Memory B cell (primary cell): ENCODE results near the gene TLK2.
A peak's percentile ranks its signal among the peaks of the same experiment; 100 is the strongest.
"Not testable (repeated sequence)": the region's sequence is repeated elsewhere in the genome, so short reads cannot be mapped to it uniquely, and the experiment has no call there.

Experiments
- ATAC-seq: fragments of 150-1000 bp; cut with Tn5 transposase; 2 replicates; pipeline ENCODE4 v1.10.0; 2021; ENCODE audit warnings: low read depth, mild to moderate bottlenecking, moderate library complexity
- DNase-seq, 2 donors: peaks; one replicate each; pipeline ENCODE4 v3.0.0; 2022; ENCODE audit warnings: low spot score in 2 of 2
- H3K27ac Mint-ChIP-seq: one replicate; pipeline ENCODE4 v1.8.0; 2022; ENCODE audit warnings: mild to moderate bottlenecking, moderate library complexity, mixed read lengths
- H3K27me3 Mint-ChIP-seq: one replicate; pipeline ENCODE4 v1.8.0; 2022; ENCODE audit warnings: mixed read lengths
- H3K36me3 Mint-ChIP-seq: one replicate; pipeline ENCODE4 v1.8.0; 2022; ENCODE audit warnings: mild to moderate bottlenecking, mixed read lengths
- H3K4me1 Mint-ChIP-seq: one replicate; pipeline ENCODE4 v1.8.0; 2022; ENCODE audit warnings: mixed read lengths
- H3K4me3 Mint-ChIP-seq: one replicate; pipeline ENCODE4 v1.8.0; 2022; ENCODE audit warnings: mild to moderate bottlenecking, moderate library complexity, mixed read lengths
- H3K9me3 Mint-ChIP-seq: one replicate; pipeline ENCODE4 v1.8.0; 2022; ENCODE audit warnings: mixed read lengths

TLK2 gene

DNA sequence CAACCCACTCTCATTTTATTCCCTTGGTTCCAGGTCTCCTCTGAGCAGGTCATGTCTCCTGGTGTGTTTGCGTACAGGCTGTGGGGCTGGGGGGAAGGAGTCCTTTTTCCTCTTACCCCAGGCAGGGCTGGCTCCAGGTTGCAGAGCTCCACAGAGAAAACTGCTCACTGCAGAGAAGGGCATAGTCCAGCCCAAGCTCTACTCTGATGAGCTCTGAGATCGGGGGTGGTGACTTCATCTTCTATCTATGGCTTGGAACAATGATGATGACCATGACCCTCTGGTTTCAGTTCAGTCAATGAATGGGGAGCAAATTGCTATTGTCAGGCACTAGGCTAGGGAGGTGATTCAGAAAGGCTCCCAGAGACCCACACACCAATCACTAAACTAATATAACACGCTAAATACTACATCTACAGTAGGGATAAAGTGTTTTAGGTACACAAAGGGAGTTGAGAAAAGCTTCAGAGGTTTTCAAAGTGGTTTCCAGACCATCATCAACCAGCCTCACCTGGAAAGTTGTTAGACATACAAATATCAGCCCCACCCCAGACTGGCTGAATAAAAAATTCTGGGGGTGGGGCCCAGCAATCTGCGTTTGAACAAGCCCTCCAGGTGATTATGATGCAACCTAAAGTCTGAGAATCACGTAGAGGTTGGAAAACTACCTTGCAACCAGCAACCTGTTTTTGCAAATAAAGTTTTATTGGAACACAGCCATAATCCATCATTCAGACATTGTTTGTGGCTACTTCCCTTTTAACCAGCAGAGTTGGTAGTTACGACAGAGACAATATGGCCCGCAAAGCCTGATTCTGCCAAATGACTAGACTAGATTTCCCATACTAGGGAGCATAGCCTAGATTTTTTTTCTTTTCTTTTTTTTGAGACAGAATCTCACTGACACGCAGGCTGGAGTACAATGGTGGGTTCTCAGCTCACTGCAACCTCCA, 5.3 kb upstream of the TLK2 start:
- H3K9me3 Mint-ChIP-seq, H3K27me3 Mint-ChIP-seq, H3K36me3 Mint-ChIP-seq, H3K4me3 Mint-ChIP-seq, DNase-seq, ATAC-seq: not testable (repeated sequence)
- peak overlapping the region; percentile 53 for H3K27ac Mint-ChIP-seq
- H3K4me1 Mint-ChIP-seq: peaks cover 15% of the 10 kb centered on the region

DNA sequence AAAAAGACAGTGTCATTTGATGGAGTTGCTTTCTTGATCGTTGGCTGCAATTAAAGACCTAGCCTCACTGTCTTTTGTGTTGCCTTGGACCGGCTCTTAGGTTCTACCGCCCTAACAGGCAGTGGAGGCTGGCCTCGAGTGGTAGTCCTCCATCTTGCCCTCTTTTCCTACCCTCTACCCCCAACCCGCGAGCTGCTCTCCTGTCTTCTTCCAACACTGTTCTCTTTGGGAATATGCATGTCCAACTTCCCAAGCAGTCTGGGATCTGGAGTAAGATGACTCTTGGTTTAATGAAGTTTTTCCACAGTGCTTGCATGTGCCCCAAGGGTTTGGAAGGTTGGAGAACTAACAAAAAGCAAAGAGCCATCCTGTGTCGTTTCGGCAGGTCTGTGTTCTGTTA, 1.5 kb upstream of the TLK2 start:
- peaks cover 18% of the 10 kb centered on the region for H3K4me1 Mint-ChIP-seq
- not testable (repeated sequence) for H3K27me3 Mint-ChIP-seq, H3K9me3 Mint-ChIP-seq, ATAC-seq, H3K36me3 Mint-ChIP-seq, DNase-seq
- peak overlapping the region; percentile 70 for H3K4me3 Mint-ChIP-seq
- H3K27ac Mint-ChIP-seq: peak overlapping the region; percentile 86

DNA sequence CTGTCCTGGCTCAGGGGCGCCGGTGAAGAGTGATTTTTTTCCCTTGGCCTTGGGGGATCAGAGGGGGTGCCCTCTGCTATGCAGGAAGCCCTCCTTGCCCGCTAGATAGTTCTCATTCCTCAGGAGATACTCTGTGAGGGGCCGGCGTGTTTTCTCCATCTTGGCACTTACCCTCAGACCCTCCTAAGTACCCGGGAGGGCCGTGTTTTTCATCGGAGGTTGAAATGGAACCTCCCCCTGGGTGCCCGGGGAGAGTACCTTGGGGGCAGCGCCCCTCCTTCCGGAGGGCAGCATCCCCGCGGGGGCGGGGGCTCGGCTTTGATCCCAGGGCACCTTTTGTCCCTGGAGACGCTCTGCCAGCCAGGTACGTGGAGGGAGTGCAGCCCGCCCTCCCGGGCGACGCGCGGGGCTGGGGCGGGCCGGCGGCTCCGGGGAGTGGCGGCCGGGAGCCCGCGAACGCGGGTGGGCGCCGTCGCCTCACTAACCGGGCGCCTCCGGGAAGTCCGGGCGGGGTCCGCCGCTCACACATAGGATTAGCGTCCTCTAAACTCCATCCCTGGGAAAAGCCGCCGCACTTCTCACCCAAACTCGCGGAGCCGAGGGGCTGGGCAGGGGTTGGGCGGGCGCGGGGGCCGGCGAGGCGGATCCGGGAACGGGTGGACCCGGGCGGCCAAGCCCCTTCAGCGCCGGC, 762 bp upstream of the TLK2 start:
- peak; percentile 40 for ATAC-seq
- Mint-ChIP-seq H3K4me1 (peaks cover 20% of the 10 kb centered on the region), H3K4me3 (peak overlapping the region; percentile 70), H3K27ac (peak overlapping the region; percentile 86)
- not testable (repeated sequence) for H3K9me3 Mint-ChIP-seq, H3K27me3 Mint-ChIP-seq, H3K36me3 Mint-ChIP-seq
- DNase-seq: peak; percentile 32 to 55

DNA sequence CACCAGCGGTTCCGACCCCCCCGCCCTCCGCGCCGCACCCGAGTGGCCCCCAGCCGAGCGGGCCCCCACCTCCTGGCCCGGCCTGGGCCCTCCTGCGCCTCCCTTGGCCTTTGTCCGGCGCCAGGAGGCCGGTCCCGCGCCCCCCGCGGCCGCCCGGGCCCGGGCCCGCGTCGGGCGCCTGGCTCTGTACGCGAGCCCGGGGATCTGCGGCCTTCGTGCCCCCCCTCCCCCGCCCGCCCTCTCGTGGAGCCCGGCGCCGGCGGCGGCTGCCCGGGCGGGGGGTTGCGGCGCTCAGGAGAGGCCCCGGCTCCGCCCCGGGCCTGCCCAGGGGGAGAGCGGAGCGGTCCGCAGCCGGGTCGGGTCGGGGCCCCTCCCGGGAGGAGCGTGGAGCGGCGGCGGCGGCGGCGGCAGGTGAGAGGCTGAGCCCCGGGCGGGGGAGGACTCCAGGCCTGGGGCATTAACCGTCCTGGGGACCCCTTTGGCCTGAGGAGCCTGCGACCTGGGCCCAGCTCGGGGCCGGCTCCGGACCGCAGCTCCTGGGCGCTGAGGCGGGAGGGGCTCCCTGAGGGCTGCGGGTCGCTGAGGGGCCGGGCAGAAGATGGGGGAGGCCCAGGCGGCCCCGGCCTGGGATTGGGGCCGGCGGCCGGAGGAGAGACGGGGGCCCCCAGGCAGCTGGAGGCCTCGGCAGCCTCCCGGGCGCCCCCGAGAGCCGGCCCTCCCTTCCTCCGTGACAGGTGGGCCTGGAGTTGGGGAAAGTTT, 434 bp downstream of the TLK2 start:
- H3K9me3 Mint-ChIP-seq: not testable (repeated sequence)

DNA sequence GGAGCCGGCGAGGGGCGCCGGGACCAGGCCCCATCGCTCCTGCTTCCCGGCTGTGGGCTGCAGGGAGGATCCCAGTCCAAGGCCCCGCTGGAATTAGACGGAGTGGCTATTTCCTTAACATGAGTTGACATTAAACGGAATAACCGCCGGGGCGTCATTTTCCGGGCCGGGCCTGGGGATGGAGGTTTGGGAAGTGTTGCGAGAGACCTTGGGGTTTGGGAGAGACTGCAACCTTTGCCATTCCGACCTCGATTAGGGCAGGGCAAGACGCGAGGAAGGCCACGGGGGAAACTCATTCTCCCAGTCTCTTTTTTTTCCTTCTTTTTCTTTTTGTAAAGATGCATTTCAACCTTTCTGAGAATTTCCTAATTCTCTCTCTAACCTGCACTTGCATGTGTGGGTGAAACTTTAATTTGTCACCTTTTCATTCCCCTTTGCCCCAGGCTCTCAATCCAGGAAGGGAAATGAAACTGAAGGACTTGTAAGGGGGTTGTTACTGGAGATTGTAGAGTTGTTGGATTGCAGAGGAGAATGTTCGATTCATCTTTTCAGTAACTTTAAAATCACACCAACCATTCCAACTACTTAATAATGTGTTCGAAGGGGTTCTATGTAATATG, 1.1 kb downstream of the TLK2 start:
- H3K36me3 Mint-ChIP-seq, ATAC-seq, DNase-seq, H3K27me3 Mint-ChIP-seq, H3K9me3 Mint-ChIP-seq: not testable (repeated sequence)
- Mint-ChIP-seq H3K4me1 (peaks cover 18% of the 10 kb centered on the region), H3K4me3 (peak overlapping the region; percentile 81), H3K27ac (peak overlapping the region; percentile 77)

More for the DNA sequence above, 434 bp downstream of the TLK2 start:
- H3K4me1 Mint-ChIP-seq: peaks cover 18% of the 10 kb centered on the region
- H3K36me3 Mint-ChIP-seq, H3K27me3 Mint-ChIP-seq, H3K27ac Mint-ChIP-seq: not testable (repeated sequence)
- DNase-seq (peak; percentile 60 to 74), ATAC-seq (peak; percentile 36)
- peak overlapping the region; percentile 81 for H3K4me3 Mint-ChIP-seq

DNA sequence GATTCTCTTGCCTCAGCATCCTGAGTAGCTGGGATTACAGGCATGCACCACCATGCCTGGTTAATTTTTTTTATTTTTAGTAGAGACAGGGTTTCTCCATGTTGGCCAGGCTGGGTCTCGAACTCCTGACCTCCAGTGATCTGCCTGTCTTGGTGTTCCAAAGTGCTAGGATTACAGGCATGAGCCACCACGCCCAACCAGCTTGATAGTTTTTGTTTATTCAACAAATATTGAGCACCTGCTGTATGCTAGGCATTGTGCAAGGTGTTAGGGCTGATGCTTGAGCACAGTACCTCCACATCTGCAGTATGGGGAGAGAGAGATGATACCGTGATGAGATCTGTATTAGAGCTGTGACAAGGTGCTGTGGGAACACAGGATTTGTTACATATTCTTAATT, 3.9 kb downstream of the TLK2 start:
- H3K27me3 Mint-ChIP-seq, H3K27ac Mint-ChIP-seq, H3K9me3 Mint-ChIP-seq, H3K4me3 Mint-ChIP-seq, ATAC-seq, DNase-seq, H3K36me3 Mint-ChIP-seq: not testable (repeated sequence)
- H3K4me1 Mint-ChIP-seq: peaks cover 15% of the 10 kb centered on the region

DNA sequence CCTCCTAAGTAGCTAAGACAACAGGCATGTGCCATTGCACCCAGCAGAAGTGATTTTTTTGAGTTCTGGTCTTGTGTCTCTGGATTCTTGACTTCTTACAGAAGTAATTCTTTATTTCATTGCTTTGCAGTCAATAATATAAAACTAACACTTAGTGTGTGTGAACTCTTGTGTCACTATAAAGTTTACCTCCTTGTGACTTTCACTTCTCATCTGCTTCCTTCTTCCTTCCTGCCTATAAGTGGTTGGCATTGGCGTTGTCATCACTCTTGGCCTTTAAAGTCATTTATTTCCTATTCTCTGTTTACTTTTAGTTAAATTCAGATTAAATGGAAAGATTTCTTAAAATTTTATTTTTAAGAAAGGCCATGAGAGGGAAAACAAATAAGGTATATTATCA, 12.4 kb downstream of the TLK2 start:
- not testable (repeated sequence) for H3K4me3 Mint-ChIP-seq, DNase-seq, H3K36me3 Mint-ChIP-seq, H3K9me3 Mint-ChIP-seq, H3K27me3 Mint-ChIP-seq, H3K27ac Mint-ChIP-seq
- ATAC-seq: peak; percentile 62
- H3K4me1 Mint-ChIP-seq: peaks cover 19% of the 10 kb centered on the region

DNA sequence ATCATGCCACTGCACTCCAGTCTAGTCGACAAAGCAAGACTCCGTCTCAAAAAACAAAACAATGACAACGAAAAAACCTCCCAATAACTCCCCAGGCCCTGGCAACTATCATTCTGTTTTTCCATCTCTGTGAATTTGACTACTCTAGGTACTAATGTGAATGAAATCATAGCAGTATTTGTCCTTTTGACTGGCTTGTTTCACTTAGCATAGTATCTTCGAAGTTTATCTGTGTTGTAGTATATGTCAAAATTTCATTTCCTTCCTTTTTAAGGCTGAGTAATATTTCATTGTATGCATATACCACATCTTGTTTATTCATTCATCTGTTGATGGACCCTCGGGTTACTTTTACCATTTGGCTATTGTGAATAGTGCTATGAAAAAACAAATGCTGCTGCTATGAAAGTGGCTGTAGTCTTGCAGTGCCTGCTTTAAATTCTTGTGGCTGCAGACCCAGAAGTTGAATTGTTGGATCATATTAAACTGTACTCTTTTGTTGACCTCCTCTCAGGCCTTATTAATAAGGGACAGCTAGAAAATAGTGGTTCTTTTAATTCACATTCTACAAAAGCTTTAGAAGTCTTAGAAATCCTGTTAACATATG, 14.5 kb downstream of the TLK2 start:
- H3K36me3 Mint-ChIP-seq, ATAC-seq, H3K27me3 Mint-ChIP-seq, DNase-seq, H3K9me3 Mint-ChIP-seq, H3K4me3 Mint-ChIP-seq, H3K27ac Mint-ChIP-seq: not testable (repeated sequence)
- H3K4me1 Mint-ChIP-seq: peaks cover 20% of the 10 kb centered on the region

DNA sequence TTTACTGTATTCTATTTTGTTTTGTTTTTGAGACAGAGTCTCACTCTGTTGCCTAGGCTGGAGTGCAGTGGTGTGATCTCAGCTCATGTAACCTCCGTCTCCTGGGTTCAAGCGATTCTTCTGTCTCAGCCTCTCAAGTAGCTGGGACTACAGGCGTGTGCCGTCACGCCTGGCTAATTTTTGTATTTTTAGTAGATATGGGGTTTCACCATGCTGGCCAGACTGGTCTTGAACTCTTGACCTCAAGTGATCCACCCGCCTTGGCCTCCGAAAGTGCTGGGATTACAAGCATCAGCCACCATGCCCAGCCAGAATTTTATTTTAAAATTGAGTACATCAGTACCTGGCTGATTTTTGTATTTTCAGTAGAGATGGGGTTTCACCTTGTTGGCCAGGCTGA, 15.4 kb downstream of the TLK2 start:
- H3K36me3 Mint-ChIP-seq, DNase-seq, H3K9me3 Mint-ChIP-seq, H3K27me3 Mint-ChIP-seq, H3K27ac Mint-ChIP-seq, ATAC-seq: not testable (repeated sequence)
- Mint-ChIP-seq H3K4me3 (peak overlapping the region; percentile 32), H3K4me1 (peaks cover 22% of the 10 kb centered on the region)

DNA sequence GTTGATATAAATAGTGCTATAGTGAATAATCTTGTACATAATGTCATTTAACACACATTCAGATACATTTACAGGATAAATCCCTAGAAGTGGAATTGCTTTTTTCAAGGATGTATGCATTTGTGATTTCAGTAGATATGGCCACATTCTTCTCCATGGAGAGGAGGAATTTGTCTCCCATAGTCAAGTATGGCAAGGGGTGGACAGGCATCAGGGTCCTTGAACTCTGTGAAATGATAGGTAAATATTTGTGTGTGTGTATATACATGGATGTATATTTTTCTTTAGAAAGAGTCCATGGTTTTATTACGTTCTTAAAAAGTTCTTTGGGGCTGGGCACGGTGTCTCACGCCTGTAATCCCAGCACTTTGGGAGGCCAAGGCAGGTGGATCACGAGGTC, 17.7 kb downstream of the TLK2 start:
- not testable (repeated sequence) for ATAC-seq, H3K36me3 Mint-ChIP-seq, H3K27ac Mint-ChIP-seq, H3K4me3 Mint-ChIP-seq, DNase-seq, H3K27me3 Mint-ChIP-seq, H3K9me3 Mint-ChIP-seq
- peaks cover 19% of the 10 kb centered on the region for H3K4me1 Mint-ChIP-seq

DNA sequence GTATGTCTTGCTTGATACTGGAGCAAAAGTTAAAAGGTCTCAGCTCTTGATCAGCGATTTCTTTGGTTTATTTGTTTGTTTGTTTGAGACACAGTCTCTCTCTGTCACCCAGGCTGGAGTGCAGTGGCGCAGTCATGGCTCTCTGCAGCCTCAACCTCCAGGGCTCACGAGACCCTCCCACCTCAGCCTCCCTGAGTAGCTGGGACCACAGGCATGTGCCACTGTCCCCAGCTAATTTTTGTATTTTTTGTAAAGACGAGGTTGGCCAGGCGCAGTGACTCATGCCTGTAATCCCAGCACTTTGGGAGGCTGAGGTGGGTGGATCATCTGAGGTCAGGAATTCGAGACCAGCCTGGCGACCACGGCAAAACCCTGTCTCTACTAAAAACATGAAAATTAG, 20.2 kb downstream of the TLK2 start:
- H3K4me3 Mint-ChIP-seq, H3K36me3 Mint-ChIP-seq, H3K27me3 Mint-ChIP-seq, ATAC-seq, DNase-seq, H3K9me3 Mint-ChIP-seq, H3K27ac Mint-ChIP-seq: not testable (repeated sequence)
- peaks cover 15% of the 10 kb centered on the region for H3K4me1 Mint-ChIP-seq

DNA sequence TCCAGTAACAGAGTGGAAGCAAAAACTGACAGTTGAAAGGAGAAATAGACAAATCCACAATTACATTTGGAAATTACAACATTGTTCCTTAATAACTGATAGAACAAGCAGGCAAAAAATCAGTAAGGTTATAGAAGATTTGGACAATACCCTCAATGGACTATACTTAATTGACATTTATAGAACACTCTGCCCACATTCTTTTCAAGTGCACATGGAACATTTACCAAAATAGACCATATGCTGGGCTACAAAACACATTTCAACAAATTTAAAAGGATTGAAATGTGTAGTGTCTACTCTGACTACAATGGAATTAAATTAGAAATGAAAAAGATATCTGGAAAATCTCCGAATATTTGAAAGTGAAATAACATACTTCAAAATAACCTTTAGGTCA, 21.8 kb downstream of the TLK2 start:
- not testable (repeated sequence) for H3K4me1 Mint-ChIP-seq, H3K4me3 Mint-ChIP-seq, ATAC-seq, H3K9me3 Mint-ChIP-seq, H3K27me3 Mint-ChIP-seq, H3K36me3 Mint-ChIP-seq, DNase-seq
- H3K27ac Mint-ChIP-seq: peak overlapping the region; percentile 24

DNA sequence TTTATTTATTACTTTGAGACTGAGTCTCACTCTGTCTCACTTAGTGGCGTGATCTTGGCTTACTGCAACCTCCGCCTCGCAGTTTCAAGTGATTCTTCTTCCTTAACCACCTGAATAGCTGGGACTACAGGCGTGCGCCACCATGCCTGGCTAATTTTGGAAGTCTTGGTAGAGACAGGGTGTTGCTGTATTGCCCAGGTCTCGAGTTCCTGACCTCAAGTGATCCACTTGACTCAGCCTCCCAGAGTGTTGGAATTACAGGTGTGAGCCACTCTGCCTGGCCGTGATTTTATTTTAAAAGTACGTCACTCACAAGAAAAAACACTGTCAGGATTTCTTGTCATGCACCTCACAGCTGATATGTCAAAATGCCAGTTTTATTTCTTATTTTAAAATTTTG, 26.2 kb downstream of the TLK2 start:
- DNase-seq, H3K36me3 Mint-ChIP-seq, H3K27me3 Mint-ChIP-seq, H3K9me3 Mint-ChIP-seq, H3K27ac Mint-ChIP-seq, H3K4me3 Mint-ChIP-seq, ATAC-seq: not testable (repeated sequence)
- peaks cover 12% of the 10 kb centered on the region for H3K4me1 Mint-ChIP-seq
